HG02870 (cell line): ENCODE results near the gene ATRNL1.

ENCODE experiments used
- ATAC-seq: cut with Tn5 transposase; IDR thresholded peaks from one replicate; pipeline ENCODE4 v1.9.1; 2021; ENCODE audit warnings: mild to moderate bottlenecking, moderate library complexity; ENCODE audit not compliant: unreplicated experiment

Gene ATRNL1

GRCh38 chr10:115879372-115880089, 786.4 kb downstream of the ATRNL1 start:
- peak; percentile 93 for ATAC-seq

DNA sequence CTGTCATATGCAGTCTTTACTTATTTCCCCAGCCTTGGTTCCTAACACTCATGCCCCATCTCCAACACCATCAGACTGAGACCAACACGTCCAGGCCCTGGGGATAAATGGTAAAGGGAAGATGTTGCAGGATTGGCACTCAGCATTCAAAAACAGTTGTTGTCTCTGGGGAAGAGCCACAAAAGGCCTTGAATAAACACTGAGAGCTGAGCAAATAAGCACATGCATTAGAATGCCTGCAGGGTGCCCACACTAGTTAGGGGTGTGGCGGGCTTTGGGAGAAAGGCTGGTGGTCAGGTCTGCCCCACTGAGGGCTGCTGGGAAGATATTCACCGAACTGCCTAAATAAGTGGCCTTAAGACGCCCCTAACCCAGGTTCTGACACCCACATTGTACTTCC, 788.9 kb downstream of the ATRNL1 start:
- ATAC-seq: no peak

- ATAC-seq: no peak
Measured at GRCh38 chr10:115883372-115883771, 790.2 kb downstream of the ATRNL1 start.

DNA sequence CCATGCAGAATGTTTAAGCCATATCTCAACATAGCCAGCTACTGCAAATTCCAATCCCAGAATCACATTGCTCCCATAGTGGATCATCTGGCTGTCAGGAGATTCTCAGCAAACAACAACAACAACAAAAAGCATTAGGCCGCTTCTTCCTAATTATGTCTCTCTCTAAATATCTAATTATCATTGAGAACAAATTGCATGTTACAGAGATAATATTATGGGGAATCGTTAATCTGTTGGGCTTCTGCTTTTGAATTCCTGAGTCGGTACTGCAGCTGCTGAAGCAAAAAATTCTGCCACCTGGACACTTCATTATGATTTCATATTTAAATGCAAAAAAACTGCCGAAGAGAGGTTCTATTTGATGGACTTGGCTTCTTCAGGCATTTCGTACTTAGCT, 791.2 kb downstream of the ATRNL1 start:
- ATAC-seq: no peak

DNA sequence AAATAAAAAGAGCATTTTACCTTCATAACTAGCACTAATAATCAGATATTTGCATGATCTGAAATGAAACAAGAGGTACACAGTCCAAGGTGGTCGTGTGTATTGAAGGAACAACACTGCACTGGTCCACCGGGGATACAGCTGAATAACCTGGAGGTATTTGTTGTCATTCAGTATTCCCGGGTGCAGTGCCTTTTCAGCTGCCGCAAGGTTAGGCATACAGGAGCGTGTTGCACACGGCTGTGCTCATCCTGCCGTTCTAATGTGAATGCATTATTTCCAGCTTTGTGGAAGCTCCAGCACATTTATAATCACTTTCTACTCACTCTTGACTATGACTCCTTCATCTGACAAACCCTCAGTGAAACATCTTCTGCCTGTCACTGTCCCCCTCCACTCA, 802.0 kb downstream of the ATRNL1 start:
- no peak for ATAC-seq

DNA sequence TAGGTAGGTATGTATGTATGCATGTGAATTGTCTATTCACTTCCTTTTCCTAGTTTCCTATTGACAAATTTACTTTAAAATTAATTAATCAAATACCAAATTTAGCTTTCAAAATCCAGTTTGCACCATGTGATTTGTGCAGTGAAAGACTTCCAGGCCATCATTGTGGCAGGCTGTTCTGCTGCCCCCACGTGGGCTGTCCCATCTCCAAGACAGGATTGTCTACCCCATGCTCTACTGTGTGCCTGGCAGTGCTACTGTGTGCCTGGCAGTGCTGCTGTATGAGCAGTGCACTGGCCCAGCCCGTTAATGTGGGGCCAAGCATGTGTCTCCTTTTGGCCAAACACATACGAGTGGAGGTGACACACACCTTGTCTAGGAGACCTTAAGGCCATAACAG, 805.1 kb downstream of the ATRNL1 start:
- ATAC-seq: no peak

- ATAC-seq: no peak
Measured at GRCh38 chr10:115902596-115902995, 809.4 kb downstream of the ATRNL1 start.

DNA sequence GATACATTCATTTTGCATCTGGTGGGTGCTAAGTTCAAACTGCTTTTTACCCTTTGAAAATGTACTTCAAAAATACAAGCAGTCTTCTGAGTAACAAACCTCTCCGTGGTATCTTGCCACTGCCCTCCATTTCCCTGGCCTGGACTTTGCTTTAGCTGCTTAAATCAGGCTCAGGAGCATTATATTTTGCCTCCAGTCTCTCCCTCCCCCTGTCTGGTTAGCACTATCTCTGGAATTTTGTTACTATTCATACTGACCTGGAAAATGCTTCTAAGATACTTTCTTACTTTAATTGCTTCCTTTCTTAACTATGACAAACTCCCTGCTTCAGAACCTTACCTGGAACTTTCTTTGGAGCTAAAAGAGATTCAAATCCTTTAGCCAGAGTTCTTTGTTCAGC, 810.0 kb downstream of the ATRNL1 start:
- ATAC-seq: no peak

DNA sequence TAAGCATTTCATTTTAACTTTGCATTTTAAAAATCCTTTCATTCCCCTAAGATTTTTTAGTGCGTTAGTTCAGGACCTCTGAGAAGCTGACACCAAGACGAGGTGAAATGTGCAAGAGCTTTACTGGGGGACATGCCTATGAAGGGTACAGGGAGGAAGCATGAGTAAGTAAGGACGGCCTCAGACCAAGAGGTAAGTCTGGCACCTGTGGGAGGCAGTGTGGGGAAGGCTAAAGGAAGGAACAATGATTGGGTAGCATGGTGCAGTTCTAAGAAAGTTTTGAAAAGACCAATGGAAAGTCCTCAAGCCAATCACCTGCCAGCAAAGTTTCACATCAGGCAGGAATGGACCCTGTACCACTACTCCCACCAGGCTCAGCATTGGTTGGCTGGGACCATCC, 810.7 kb downstream of the ATRNL1 start:
- no peak for ATAC-seq

- no peak for ATAC-seq
Measured at GRCh38 chr10:115909037-115909436, 815.9 kb downstream of the ATRNL1 start.

- no peak for ATAC-seq
Measured at GRCh38 chr10:115909962-115910731, 817.0 kb downstream of the ATRNL1 start.

DNA sequence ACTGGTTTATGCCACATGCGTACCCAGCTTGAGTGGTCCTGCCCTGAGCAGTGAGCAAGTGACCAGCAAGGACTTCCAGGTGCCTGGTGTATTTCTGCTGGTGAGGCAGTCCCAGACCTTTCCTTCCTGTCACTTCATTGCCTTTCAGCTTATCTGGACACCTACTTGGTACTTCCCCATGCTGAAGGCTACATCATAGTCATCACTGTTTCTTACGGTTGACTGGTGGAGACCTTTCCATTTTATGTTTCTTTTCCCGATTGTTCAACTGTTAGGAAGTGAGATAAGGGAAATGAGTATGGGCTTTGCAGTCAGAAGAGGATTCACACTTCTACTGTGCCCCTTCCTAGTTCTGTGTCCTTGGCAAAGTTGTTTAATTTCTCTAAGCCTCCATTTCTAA, 821.3 kb downstream of the ATRNL1 start:
- ATAC-seq: no peak

DNA sequence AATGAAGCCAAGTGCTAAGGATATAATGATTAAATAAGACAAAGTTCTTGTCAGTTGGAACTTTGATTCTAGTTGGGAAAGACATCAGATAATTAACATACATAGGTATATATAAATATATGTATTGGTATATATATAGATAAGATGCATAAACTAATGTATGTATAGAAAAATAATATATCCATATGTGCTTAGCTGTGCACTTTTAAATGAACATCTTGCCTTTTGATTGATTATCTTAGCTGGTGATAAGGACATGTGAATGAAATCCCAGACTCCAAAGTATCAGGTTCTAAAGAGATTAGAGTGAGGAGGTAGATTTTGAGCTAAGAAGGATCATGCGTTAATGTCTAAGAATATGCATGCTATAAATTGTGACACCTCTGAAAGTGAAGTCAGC, 822.3 kb downstream of the ATRNL1 start:
- no peak for ATAC-seq

DNA sequence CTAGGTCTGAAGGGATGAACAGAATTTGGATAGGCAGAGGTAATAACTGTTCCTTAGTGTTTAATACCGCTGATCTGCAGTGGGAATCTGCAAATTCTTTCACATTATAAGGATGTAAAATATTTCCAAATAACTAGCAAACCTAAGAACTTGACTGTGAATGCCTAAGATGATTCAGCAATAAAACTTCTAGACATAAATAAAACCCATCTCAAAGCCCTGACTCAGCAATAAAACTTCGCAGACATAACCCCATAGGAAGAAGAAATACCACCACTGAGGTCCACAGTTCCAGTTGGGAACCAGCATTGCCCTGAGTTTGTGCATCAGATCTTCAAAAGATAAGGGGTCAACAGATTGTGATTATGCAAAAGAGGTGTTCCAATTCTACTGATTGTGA, 825.6 kb downstream of the ATRNL1 start:
- ATAC-seq: no peak

DNA sequence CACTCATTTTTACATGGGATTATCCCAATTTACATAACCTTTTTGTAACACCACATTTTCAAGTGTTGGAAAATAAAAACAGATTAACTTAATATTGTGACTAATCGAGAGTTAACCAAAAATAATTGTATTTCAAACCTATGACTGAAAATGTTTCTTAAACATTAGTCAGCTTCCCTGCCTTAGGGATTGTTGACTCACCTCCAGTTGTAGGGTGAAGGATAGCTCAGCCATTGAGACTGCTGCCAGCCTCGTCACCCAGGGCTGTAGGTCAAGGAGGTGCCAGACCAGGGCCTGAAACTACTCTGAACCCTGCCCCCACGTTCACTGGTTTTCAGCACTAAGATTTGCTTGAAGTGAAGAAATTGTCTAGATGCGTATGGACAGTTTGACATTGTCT, 828.6 kb downstream of the ATRNL1 start:
- ATAC-seq: no peak

DNA sequence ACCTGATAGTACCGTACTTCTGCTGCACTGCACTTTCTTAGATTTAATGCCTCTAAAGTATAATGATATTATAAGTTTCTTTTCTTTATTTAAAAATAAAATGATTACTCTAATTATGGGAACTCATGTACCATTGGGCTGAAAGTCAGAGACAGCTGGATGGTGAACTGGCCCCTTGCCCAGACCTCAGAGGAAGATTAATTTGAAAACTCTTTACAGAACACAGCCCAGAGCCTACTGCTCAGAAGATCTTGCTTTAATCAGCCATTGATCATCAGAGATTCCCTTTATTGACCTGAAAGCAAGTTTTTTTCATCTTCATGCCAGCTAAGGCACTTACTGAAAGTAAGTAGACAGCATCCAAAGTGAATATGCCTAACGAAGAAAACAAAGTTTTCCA, 838.1 kb downstream of the ATRNL1 start:
- no peak for ATAC-seq

DNA sequence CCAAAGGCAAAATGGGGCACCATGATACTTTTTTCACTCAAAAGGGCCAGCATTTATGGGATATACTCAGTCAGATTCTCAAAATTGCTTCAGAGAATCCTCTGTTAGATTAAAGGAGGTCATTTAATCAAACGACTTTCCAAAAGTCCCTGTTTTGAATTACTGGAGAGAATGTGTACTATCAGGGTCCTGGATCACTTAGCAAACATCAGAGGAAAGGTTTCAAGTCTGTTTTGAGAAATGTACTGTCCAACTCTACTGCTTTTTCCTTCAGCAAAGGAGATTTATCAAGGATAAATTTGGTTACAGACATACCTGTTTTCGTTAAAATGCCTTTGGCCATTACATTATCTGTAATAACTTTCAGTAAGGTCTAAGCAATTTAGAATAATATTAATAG, 838.9 kb downstream of the ATRNL1 start:
- ATAC-seq: no peak

DNA sequence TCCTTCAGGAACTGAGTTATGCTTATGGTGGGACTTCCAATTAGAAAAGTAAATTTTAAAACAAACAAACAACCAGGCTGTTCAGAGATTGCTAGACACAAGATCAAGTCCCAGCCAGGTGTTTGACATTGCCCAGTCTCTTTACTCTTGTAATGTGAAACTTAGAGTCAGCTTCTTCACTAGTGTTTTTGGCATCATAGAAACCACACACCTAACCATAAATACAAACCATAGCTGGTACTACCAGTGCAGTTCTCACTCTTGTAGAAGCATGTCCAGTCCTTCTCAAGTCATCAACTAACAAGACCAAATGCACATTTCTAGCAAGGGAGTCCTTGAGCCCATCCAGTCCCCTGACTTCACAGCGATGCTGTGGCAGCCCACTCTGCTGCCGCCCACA, 839.9 kb downstream of the ATRNL1 start:
- no peak for ATAC-seq

GRCh38 chr10:115935731-115936130, 842.6 kb downstream of the ATRNL1 start:
- ATAC-seq: no peak

- ATAC-seq: no peak
Measured at GRCh38 chr10:115936926-115937767, 844.0 kb downstream of the ATRNL1 start.

DNA sequence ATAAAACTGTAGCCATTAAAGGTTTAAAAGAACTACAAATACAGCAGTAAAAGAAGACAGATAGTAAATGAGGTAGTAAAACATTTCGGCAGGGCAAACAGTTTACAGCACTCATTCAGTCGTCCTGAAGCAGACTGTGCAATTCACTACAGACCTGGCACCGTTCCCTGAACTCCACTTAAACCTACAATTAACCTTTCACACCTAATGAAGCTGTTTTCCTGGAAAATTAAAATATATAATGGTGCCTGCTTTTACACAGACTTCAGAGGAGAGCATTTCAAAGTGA, 844.5 kb downstream of the ATRNL1 start:
- ATAC-seq: no peak
